HEK293 (cell line): ENCODE results near the gene MYCBPAP.

Source experiments
- CTCF ChIA-PET: fragments of 350-600 bp; formaldehyde crosslinking; extraction: SDS; loops from one replicate; lab custom pipeline; 2021; ENCODE audit warnings: antibody characterized with exemption; lab: Yijun Ruan, JAX
- POLR2A ChIA-PET: fragments of 300-600 bp; formaldehyde crosslinking; extraction: SDS; loops from one replicate; lab custom pipeline; 2020; ENCODE audit warnings: antibody characterized with exemption, inconsistent platforms; lab: Yijun Ruan, JAX
- H3K27ac ChIP-seq: fragments of 200-500 bp; sonication (Bioruptor generic); 2 replicates; pipeline ENCODE4 v1.5.1; 2014; ENCODE audit warnings: low read depth, low read length, control low read depth, inconsistent platforms; ENCODE audit errors: extremely low read depth
- H3K36me3 ChIP-seq, 2 experiments: fragments of 200-500 bp in 1 of 2; sonication (Bioruptor generic) in 1 of 2; 1 replicate in 1 of 2; 2 replicates in 1 of 2; pipeline ENCODE4 v1.5.1; 2014 to 2017; ENCODE audit warnings: inconsistent platforms in 2 of 2, low read length in 2 of 2; ENCODE audit not compliant: control insufficient read depth in 2 of 2, insufficient read depth in 1 of 2
- H3K4me1 ChIP-seq: fragments of 200-500 bp; sonication (Bioruptor generic); 2 replicates; pipeline ENCODE4 v1.5.1; 2014; ENCODE audit warnings: mild to moderate bottlenecking, low read length, inconsistent platforms; ENCODE audit not compliant: control insufficient read depth, insufficient read depth
- H3K4me3 ChIP-seq: 2 replicates; pipeline ENCODE4 v1.5.1; 2011; ENCODE audit warnings: low read depth, mild to moderate bottlenecking, control low read depth, low read length, moderate library complexity
- H3K9me3 ChIP-seq: fragments of 200-500 bp; sonication (Bioruptor generic); 2 replicates; pipeline ENCODE4 v1.5.1; 2014; ENCODE audit warnings: low read depth, low read length, inconsistent platforms; ENCODE audit not compliant: control insufficient read depth, insufficient read depth
- PRDM10 ChIP-seq: fragments of 450-650 bp; formaldehyde crosslinking; IDR thresholded peaks from 2 replicates; pipeline ENCODE4 v1.5.1; 2016; ENCODE audit warnings: missing biosample characterization, missing genetic modification characterization
- ZNF114 ChIP-seq: fragments of 450-650 bp; formaldehyde crosslinking; IDR thresholded peaks from 2 replicates; pipeline ENCODE4 v1.5.0; 2017; ENCODE audit warnings: missing biosample characterization, missing genetic modification characterization
- ZNF132 ChIP-seq: fragments of 450-650 bp; formaldehyde crosslinking; IDR thresholded peaks from 2 replicates; pipeline ENCODE4 v1.5.1; 2017; ENCODE audit warnings: missing biosample characterization, missing genetic modification characterization, borderline replicate concordance
- ZNF280C ChIP-seq: fragments of 450-650 bp; formaldehyde crosslinking; IDR thresholded peaks from 2 replicates; pipeline ENCODE4 v1.5.1; 2016; ENCODE audit warnings: missing biosample characterization, missing genetic modification characterization
- ZNF530 ChIP-seq: fragments of 450-650 bp; formaldehyde crosslinking; IDR thresholded peaks from 2 replicates; pipeline ENCODE4 v1.5.1; 2016; ENCODE audit warnings: low read depth, missing biosample characterization, missing genetic modification characterization
- ZNF654 ChIP-seq: fragments of 450-650 bp; formaldehyde crosslinking; IDR thresholded peaks from 2 replicates; pipeline ENCODE4 v1.5.1; 2016; ENCODE audit warnings: low read depth, missing biosample characterization, missing genetic modification characterization
- TF ChIP-seq, protein P1 (sequence below): IDR thresholded peaks from 2 replicates; pipeline ENCODE4 v1.6.1; 2011; ENCODE audit warnings: mild to moderate bottlenecking, low read depth, low read length, borderline replicate concordance
- TF ChIP-seq, protein P2 (sequence below): fragments of 450-650 bp; formaldehyde crosslinking; IDR thresholded peaks from 2 replicates; pipeline ENCODE4 v1.5.1; 2016; ENCODE audit warnings: missing biosample characterization, missing genetic modification characterization
- TF ChIP-seq, protein P3 (sequence below): fragments of 450-650 bp; formaldehyde crosslinking; IDR thresholded peaks from 2 replicates; pipeline ENCODE4 v1.5.1; 2016; ENCODE audit warnings: missing biosample characterization, missing genetic modification characterization
- TF ChIP-seq, protein P4 (sequence below): fragments of 450-650 bp; formaldehyde crosslinking; IDR thresholded peaks from 2 replicates; pipeline ENCODE4 v1.5.1; 2016; ENCODE audit warnings: missing biosample characterization, missing genetic modification characterization

The MYCBPAP gene

DNA sequence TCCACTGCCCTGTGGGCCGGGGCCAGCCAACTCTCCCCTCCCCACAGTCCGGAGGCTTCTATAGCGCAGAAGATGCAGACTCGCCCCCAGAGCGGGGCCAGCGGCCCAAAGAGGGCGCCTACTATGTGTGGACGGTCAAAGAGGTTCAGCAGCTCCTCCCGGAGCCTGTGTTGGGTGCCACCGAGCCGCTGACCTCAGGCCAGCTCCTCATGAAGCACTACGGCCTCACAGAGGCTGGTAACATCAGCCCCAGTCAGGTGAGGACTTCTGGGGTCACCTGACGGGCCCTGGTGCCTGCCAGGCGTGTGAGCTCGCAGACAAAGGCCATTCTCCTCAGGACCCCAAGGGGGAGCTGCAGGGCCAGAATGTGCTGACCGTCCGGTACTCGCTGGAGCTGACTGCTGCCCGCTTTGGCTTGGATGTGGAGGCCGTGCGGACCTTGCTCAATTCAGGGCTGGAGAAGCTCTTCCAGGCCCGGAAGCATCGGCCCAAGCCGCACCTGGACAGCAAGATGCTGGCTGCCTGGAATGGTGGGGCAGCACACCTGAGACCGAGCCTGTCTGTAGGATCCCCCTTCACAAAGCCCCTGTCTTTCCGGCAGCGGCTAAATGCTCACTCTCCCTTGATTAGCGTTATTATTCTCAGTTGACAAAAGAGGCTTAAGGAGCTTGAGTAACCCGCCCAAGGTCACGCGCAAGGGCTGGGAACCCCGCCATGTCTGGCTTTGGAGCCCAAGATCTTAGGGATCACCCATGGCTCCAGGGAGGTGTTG is 42.6 kb downstream of the MYCBPAP start (continued):
- TF ChIP-seq ZNF280C: no peak
- TF ChIP-seq ZNF530 (tag by site-specific recombination): no peak
- TF ChIP-seq ZNF132 (tag by site-specific recombination): no peak
- TF ChIP-seq, protein P1, sequence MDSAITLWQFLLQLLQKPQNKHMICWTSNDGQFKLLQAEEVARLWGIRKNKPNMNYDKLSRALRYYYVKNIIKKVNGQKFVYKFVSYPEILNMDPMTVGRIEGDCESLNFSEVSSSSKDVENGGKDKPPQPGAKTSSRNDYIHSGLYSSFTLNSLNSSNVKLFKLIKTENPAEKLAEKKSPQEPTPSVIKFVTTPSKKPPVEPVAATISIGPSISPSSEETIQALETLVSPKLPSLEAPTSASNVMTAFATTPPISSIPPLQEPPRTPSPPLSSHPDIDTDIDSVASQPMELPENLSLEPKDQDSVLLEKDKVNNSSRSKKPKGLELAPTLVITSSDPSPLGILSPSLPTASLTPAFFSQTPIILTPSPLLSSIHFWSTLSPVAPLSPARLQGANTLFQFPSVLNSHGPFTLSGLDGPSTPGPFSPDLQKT: no peak
- TF ChIP-seq, protein P2, sequence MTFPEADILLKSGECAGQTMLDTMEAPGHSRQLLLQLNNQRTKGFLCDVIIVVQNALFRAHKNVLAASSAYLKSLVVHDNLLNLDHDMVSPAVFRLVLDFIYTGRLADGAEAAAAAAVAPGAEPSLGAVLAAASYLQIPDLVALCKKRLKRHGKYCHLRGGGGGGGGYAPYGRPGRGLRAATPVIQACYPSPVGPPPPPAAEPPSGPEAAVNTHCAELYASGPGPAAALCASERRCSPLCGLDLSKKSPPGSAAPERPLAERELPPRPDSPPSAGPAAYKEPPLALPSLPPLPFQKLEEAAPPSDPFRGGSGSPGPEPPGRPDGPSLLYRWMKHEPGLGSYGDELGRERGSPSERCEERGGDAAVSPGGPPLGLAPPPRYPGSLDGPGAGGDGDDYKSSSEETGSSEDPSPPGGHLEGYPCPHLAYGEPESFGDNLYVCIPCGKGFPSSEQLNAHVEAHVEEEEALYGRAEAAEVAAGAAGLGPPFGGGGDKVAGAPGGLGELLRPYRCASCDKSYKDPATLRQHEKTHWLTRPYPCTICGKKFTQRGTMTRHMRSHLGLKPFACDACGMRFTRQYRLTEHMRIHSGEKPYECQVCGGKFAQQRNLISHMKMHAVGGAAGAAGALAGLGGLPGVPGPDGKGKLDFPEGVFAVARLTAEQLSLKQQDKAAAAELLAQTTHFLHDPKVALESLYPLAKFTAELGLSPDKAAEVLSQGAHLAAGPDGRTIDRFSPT (tag by site-specific recombination): no peak
- no peak for TF ChIP-seq ZNF114 (tag by site-specific recombination)
- TF ChIP-seq ZNF654 (tag by site-specific recombination): peak; percentile 42

- H3K4me3 ChIP-seq: no peak overlapping the region
- H3K27ac ChIP-seq: no peak overlapping the region
- CTCF ChIA-PET: interaction anchor here (0.8 to 7.4 kb wide), 39 partner anchors 9 to 291 kb away, joined by 3 to 231 read pairs (median 6); partner anchors contain the start of gene CACNA1G
- H3K4me1 ChIP-seq: peaks cover 8% of the 10 kb centered on the region
- TF ChIP-seq PRDM10: no peak
- TF ChIP-seq, protein P3, sequence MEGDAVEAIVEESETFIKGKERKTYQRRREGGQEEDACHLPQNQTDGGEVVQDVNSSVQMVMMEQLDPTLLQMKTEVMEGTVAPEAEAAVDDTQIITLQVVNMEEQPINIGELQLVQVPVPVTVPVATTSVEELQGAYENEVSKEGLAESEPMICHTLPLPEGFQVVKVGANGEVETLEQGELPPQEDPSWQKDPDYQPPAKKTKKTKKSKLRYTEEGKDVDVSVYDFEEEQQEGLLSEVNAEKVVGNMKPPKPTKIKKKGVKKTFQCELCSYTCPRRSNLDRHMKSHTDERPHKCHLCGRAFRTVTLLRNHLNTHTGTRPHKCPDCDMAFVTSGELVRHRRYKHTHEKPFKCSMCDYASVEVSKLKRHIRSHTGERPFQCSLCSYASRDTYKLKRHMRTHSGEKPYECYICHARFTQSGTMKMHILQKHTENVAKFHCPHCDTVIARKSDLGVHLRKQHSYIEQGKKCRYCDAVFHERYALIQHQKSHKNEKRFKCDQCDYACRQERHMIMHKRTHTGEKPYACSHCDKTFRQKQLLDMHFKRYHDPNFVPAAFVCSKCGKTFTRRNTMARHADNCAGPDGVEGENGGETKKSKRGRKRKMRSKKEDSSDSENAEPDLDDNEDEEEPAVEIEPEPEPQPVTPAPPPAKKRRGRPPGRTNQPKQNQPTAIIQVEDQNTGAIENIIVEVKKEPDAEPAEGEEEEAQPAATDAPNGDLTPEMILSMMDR (tag by site-specific recombination): no peak
- TF ChIP-seq, protein P4, sequence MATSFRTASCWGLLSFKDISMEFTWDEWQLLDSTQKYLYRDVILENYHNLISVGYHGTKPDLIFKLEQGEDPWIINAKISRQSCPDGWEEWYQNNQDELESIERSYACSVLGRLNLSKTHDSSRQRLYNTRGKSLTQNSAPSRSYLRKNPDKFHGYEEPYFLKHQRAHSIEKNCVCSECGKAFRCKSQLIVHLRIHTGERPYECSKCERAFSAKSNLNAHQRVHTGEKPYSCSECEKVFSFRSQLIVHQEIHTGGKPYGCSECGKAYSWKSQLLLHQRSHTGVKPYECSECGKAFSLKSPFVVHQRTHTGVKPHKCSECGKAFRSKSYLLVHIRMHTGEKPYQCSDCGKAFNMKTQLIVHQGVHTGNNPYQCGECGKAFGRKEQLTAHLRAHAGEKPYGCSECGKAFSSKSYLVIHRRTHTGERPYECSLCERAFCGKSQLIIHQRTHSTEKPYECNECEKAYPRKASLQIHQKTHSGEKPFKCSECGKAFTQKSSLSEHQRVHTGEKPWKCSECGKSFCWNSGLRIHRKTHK (tag by site-specific recombination): no peak
- H3K36me3 ChIP-seq: peaks cover 0 to 34% of the 10 kb centered on the region in 2 experiments; a peak in 2 of 3 replicates
- H3K9me3 ChIP-seq: no peaks in the 10 kb centered on the region
- POLR2A ChIA-PET: interaction anchor here (0.8 to 2.5 kb wide), 6 partner anchors 9 to 130 kb away, joined by 3 to 13 read pairs (median 5); partner anchors contain the start of gene CACNA1G
Observed at GRCh38 chr17:50551433-50551815, 43.2 kb downstream of the MYCBPAP start.
